Stimulated activated naive CD8-positive, alpha-beta T cell treated with anti-CD3 and anti-CD28 coated beads, Interleukin-15, Interleukin-2, amounts not matched to agents 100 ng/mL and 50 ng/mL, for 24 hours (primary cell): ENCODE results near the gene COA8.
A peak's percentile ranks its signal among the peaks of the same experiment; 100 is the strongest.

Experiments used
- H3K27ac Mint-ChIP-seq: one replicate; pipeline ENCODE4 v1.8.0; 2021; ENCODE audit warnings: mild to moderate bottlenecking, mixed read lengths
- H3K27me3 Mint-ChIP-seq: one replicate; pipeline ENCODE4 v1.8.0; 2021; ENCODE audit warnings: mixed read lengths
- H3K36me3 Mint-ChIP-seq: one replicate; pipeline ENCODE4 v1.8.0; 2021; ENCODE audit warnings: low read depth, mixed read lengths
- H3K4me1 Mint-ChIP-seq: one replicate; pipeline ENCODE4 v1.8.0; 2021; ENCODE audit warnings: low read depth, mixed read lengths
- H3K4me3 Mint-ChIP-seq: one replicate; pipeline ENCODE4 v1.8.0; 2021; ENCODE audit warnings: mild to moderate bottlenecking, mixed read lengths
- H3K9me3 Mint-ChIP-seq: one replicate; pipeline ENCODE4 v1.8.0; 2021; ENCODE audit warnings: mixed read lengths

Gene COA8

GRCh38 chr14:103562429-103563225 is at the start of gene COA8, which contains the start of gene BAG5:
Gene COA8 (plus strand): TSS chr14:103562960. CDS start chr14:103563002, 42 bp downstream.
Gene BAG5 (minus strand): TSS chr14:103562657. CDS start chr14:103561164, 1,493 bp downstream.
- H3K4me1 Mint-ChIP-seq = peaks cover 69% of the 10 kb centered on the region
- H3K36me3 Mint-ChIP-seq = peaks cover 32% of the 10 kb centered on the region

GRCh38 chr14:103514596-103515421 is 48.0 kb upstream of the COA8 start:
- H3K4me1 Mint-ChIP-seq = peaks cover 8% of the 10 kb centered on the region
- no peak overlapping the region for H3K27ac Mint-ChIP-seq
- peaks cover 13% of the 10 kb centered on the region for H3K36me3 Mint-ChIP-seq
- H3K9me3 Mint-ChIP-seq = no peaks in the 10 kb centered on the region
- no peak overlapping the region for H3K4me3 Mint-ChIP-seq
- H3K27me3 Mint-ChIP-seq = peaks cover 2% of the 10 kb centered on the region

More at GRCh38 chr14:103562429-103563225, at the start of gene COA8, which contains the start of gene BAG5:
- peak within 1 kb of the TSS; percentile 90 for H3K27ac Mint-ChIP-seq
- H3K4me3 Mint-ChIP-seq = peak within 1 kb of the TSS; percentile 98
- H3K9me3 Mint-ChIP-seq = no peaks in the 10 kb centered on the region
- no peaks in the 10 kb centered on the region for H3K27me3 Mint-ChIP-seq

- no peak overlapping the region for H3K4me3 Mint-ChIP-seq
- H3K9me3 Mint-ChIP-seq = no peaks in the 10 kb centered on the region
- H3K27me3 Mint-ChIP-seq = peaks cover 6% of the 10 kb centered on the region
- H3K36me3 Mint-ChIP-seq = peaks cover 4% of the 10 kb centered on the region
- peaks cover 8% of the 10 kb centered on the region for H3K4me1 Mint-ChIP-seq
- H3K27ac Mint-ChIP-seq = no peak overlapping the region
Measured at GRCh38 chr14:103516426-103517173, 46.2 kb upstream of the COA8 start.

- Mint-ChIP-seq H3K27ac (no peak overlapping the region), H3K4me1 (peaks cover 8% of the 10 kb centered on the region), H3K4me3 (no peak overlapping the region)
Measured at GRCh38 chr14:103517174-103517566, 45.6 kb upstream of the COA8 start.

GRCh38 chr14:103517721-103518421 is 44.9 kb upstream of the COA8 start:
- peaks cover 8% of the 10 kb centered on the region for H3K4me1 Mint-ChIP-seq
- H3K36me3 Mint-ChIP-seq = no peaks in the 10 kb centered on the region
- H3K27me3 Mint-ChIP-seq = peaks cover 6% of the 10 kb centered on the region
- H3K4me3 Mint-ChIP-seq = no peak overlapping the region
- H3K9me3 Mint-ChIP-seq = no peaks in the 10 kb centered on the region
- no peak overlapping the region for H3K27ac Mint-ChIP-seq

More at GRCh38 chr14:103517174-103517566, 45.6 kb upstream of the COA8 start:
- H3K9me3 Mint-ChIP-seq = no peaks in the 10 kb centered on the region
- H3K36me3 Mint-ChIP-seq = peaks cover 4% of the 10 kb centered on the region
- H3K27me3 Mint-ChIP-seq = peaks cover 6% of the 10 kb centered on the region

- Mint-ChIP-seq H3K36me3 (no peaks in the 10 kb centered on the region), H3K4me1 (peaks cover 8% of the 10 kb centered on the region), H3K9me3 (no peaks in the 10 kb centered on the region), H3K27ac (no peak overlapping the region), H3K4me3 (no peak overlapping the region), H3K27me3 (peaks cover 8% of the 10 kb centered on the region)
Measured at GRCh38 chr14:103518422-103519042, 44.2 kb upstream of the COA8 start.

- H3K27ac Mint-ChIP-seq = no peak overlapping the region
- H3K36me3 Mint-ChIP-seq = no peaks in the 10 kb centered on the region
- peak overlapping the region; percentile 7 for H3K4me3 Mint-ChIP-seq
- H3K9me3 Mint-ChIP-seq = no peaks in the 10 kb centered on the region
- peaks cover 13% of the 10 kb centered on the region for H3K27me3 Mint-ChIP-seq
- peaks cover 8% of the 10 kb centered on the region for H3K4me1 Mint-ChIP-seq
Measured at GRCh38 chr14:103519043-103519836, 43.5 kb upstream of the COA8 start.

GRCh38 chr14:103519837-103520212 is 42.9 kb upstream of the COA8 start:
- Mint-ChIP-seq H3K36me3 (no peaks in the 10 kb centered on the region), H3K9me3 (no peaks in the 10 kb centered on the region), H3K4me1 (peaks cover 8% of the 10 kb centered on the region), H3K27me3 (peaks cover 13% of the 10 kb centered on the region), H3K4me3 (peak overlapping the region; percentile 53), H3K27ac (no peak overlapping the region)

GRCh38 chr14:103520269-103520656 is 42.5 kb upstream of the COA8 start:
- Mint-ChIP-seq H3K9me3 (no peaks in the 10 kb centered on the region), H3K36me3 (no peaks in the 10 kb centered on the region), H3K4me3 (peak overlapping the region; percentile 53), H3K27ac (no peak overlapping the region), H3K27me3 (peaks cover 13% of the 10 kb centered on the region), H3K4me1 (peaks cover 8% of the 10 kb centered on the region)

- Mint-ChIP-seq H3K4me3 (peak overlapping the region; percentile 43), H3K36me3 (no peaks in the 10 kb centered on the region), H3K9me3 (no peaks in the 10 kb centered on the region), H3K27me3 (peaks cover 13% of the 10 kb centered on the region), H3K4me1 (peaks cover 8% of the 10 kb centered on the region), H3K27ac (no peak overlapping the region)
Measured at GRCh38 chr14:103520657-103521437, 41.9 kb upstream of the COA8 start.

GRCh38 chr14:103521438-103521950 is 41.3 kb upstream of the COA8 start:
- Mint-ChIP-seq H3K9me3 (no peaks in the 10 kb centered on the region), H3K4me3 (no peak overlapping the region)

GRCh38 chr14:103521951-103522563 is 40.7 kb upstream of the COA8 start:
- Mint-ChIP-seq H3K4me1 (peaks cover 14% of the 10 kb centered on the region), H3K27me3 (peaks cover 13% of the 10 kb centered on the region), H3K9me3 (no peaks in the 10 kb centered on the region), H3K4me3 (peak overlapping the region; percentile 47), H3K36me3 (no peaks in the 10 kb centered on the region), H3K27ac (no peak overlapping the region)

More at GRCh38 chr14:103521438-103521950, 41.3 kb upstream of the COA8 start:
- peaks cover 8% of the 10 kb centered on the region for H3K4me1 Mint-ChIP-seq
- H3K36me3 Mint-ChIP-seq = no peaks in the 10 kb centered on the region
- H3K27ac Mint-ChIP-seq = no peak overlapping the region
- H3K27me3 Mint-ChIP-seq = peaks cover 13% of the 10 kb centered on the region
